GM12891 (cell line): Measurements from ENCODE around the gene ASB15.
"Not testable (repeated sequence)": the region's sequence is repeated elsewhere in the genome, so short reads cannot be mapped to it uniquely, and the experiment has no call there.

Experiments
- DNase-seq: peaks from one replicate; pipeline ENCODE4 v3.0.0; 2011; ENCODE audit warnings: low spot score; ENCODE audit not compliant: insufficient read length
- FAIRE-seq: peaks from 2 replicates; lab custom pipeline; 2011; peaks lifted over from hg19 to GRCh38; lab: Jason Lieb, UNC
- PAX5 ChIP-seq: IDR thresholded peaks from 2 replicates; pipeline ENCODE4 v1.6.1; 2011; ENCODE audit warnings: low read length, moderate library complexity, mild to moderate bottlenecking; ENCODE audit not compliant: insufficient read depth, severe bottlenecking
- POLR2A ChIP-seq: IDR thresholded peaks from 2 replicates; pipeline ENCODE4 v1.6.1; 2011; ENCODE audit warnings: low read depth, low read length, control low read depth
- POLR2AphosphoS5 ChIP-seq: IDR thresholded peaks from 2 replicates; pipeline ENCODE4 v1.6.1; 2011; ENCODE audit warnings: low read depth, low read length, control low read depth
- POU2F2 ChIP-seq: IDR thresholded peaks from 2 replicates; pipeline ENCODE4 v1.6.1; 2011; ENCODE audit warnings: low read depth, mild to moderate bottlenecking, control low read depth, low read length, moderate library complexity
- SPI1 ChIP-seq: IDR thresholded peaks from 2 replicates; pipeline ENCODE4 v1.6.1; 2011; ENCODE audit warnings: low read depth, low read length, control low read depth
- TAF1 ChIP-seq: IDR thresholded peaks from 2 replicates; pipeline ENCODE4 v1.6.1; 2011; ENCODE audit warnings: low read depth, low read length, control low read depth

The ASB15 gene

DNA sequence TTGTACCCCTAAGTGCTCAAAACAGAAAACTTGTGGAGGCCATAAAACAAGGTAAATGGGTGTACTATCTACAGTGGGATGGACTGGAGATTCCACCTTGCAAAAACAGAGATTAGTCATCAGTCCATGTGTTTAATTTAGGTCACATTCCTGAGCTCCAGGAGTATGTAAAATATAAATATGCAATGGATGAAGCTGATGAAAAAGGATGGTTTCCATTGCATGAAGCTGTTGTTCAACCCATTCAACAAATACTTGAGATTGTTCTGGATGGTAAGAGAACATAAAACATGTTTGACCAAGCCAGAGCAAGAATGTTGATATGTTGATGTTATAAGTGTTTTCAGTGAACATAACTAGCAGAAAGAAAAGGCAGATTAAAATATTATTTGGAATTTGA lies 14.6 kb downstream of the ASB15 start:
- DNase-seq: no peak
- no peak for TF ChIP-seq POLR2A
- no peak for TF ChIP-seq POLR2AphosphoS5
- no peak for TF ChIP-seq POU2F2
- no peak for TF ChIP-seq SPI1
- TF ChIP-seq PAX5: no peak
- no peak for TF ChIP-seq TAF1
- no peak for FAIRE-seq

DNA sequence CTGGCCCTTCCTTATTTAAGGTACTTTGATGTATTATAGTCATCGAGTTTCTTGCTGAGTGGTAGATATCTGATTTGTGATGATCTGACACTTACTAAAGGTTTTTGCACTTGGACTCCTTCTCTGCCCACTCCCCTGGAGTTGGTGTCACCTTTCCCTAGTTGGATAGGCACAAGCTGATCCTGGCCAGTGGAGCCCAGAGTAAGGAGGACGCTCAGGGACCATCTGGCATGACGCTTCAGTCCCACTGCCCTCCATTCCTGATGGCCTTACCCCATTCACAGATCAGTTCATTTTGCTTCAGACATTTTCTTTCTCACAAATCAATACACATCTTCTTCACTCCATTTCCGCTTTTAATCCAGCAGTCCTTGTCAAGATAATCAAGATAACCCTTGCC lies 20.1 kb downstream of the ASB15 start:
- TF ChIP-seq SPI1 (no peak), POU2F2 (no peak), TAF1 (no peak), POLR2AphosphoS5 (no peak), PAX5 (no peak), POLR2A (no peak)
- FAIRE-seq: no peak
- no peak for DNase-seq

GRCh38 chr7:123622660-123623386 lies 21.2 kb downstream of the ASB15 start:
- FAIRE-seq: no peak
- TF ChIP-seq POLR2AphosphoS5 (no peak), POU2F2 (no peak), SPI1 (no peak), POLR2A (no peak), TAF1 (no peak), PAX5 (no peak)
- DNase-seq: no peak

GRCh38 chr7:123624527-123625183 lies 23.0 kb downstream of the ASB15 start:
- no peak for TF ChIP-seq TAF1
- no peak for TF ChIP-seq POU2F2
- no peak for TF ChIP-seq POLR2AphosphoS5
- no peak for TF ChIP-seq PAX5
- TF ChIP-seq SPI1: no peak
- no peak for TF ChIP-seq POLR2A
- FAIRE-seq (peak; percentile 90), DNase-seq (peak; percentile 23)

GRCh38 chr7:123625254-123625653 lies 23.6 kb downstream of the ASB15 start:
- FAIRE-seq: no peak
- no peak for DNase-seq
- TF ChIP-seq POU2F2 (no peak), POLR2AphosphoS5 (no peak), POLR2A (no peak), SPI1 (no peak), PAX5 (no peak), TAF1 (no peak)

DNA sequence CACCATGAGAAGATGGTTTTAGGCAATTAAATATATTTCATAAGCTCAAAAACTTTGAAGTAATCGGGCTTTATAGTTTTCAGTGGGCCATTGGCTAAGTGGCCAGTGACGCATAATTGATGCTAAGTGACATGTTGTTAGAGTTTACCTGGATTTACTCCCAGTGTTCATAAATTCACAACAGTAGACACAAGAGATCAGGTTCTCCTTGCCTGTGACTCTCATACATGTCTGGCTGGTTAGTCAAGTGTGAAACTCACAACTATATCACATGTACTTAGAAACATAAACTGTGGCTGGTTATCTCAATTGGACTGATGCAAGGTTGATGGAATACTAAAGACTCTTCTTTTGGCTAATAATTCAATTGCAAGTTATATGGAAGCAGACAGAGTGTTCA lies 26.2 kb downstream of the ASB15 start:
- no peak for DNase-seq
- no peak for FAIRE-seq
- no peak for TF ChIP-seq PAX5
- TF ChIP-seq POLR2A: no peak
- TF ChIP-seq SPI1: no peak
- no peak for TF ChIP-seq TAF1
- no peak for TF ChIP-seq POLR2AphosphoS5
- TF ChIP-seq POU2F2: no peak

DNA sequence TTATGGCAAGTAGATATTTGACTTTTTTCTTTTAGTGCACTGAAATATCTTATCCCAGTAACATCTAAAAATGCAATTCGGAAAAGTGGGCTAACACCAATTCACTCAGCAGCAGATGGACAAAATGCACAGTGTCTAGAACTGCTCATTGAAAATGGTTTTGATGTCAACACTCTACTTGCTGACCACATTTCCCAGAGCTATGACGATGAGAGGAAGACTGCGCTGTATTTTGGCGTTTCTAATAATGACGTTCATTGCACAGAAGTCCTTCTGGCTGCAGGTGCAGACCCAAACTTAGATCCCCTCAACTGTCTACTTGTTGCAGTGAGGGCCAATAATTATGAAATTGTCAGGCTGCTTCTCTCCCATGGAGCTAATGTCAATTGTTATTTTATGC lies 27.2 kb downstream of the ASB15 start:
- FAIRE-seq (no peak), DNase-seq (no peak)
- no peak for TF ChIP-seq POU2F2
- TF ChIP-seq SPI1: no peak
- no peak for TF ChIP-seq TAF1
- TF ChIP-seq POLR2AphosphoS5: no peak
- TF ChIP-seq PAX5: no peak

DNA sequence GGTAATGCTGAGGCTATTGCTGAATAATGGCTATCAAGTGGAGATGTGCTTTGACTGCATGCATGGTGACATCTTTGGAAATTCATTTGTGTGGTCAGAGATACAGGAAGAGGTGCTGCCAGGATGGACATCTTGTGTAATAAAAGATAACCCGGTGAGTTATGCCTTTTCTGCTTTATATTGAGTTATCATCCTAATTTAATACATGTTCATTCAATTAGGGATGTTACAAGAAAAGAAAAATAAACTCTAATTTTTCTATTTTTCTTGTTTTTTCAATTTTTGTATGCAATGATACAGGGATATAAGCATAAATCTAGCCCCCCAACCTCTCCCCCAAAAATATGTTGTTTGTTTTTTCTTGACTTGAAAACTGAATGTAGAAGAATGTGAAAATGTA lies 27.7 kb downstream of the ASB15 start:
- FAIRE-seq (no peak), DNase-seq (no peak)
- TF ChIP-seq PAX5: no peak

- no peak for DNase-seq
- no peak for TF ChIP-seq POLR2A
- no peak for TF ChIP-seq POLR2AphosphoS5
- TF ChIP-seq PAX5: no peak
- no peak for TF ChIP-seq SPI1
- TF ChIP-seq POU2F2: no peak
- no peak for TF ChIP-seq TAF1
- no peak for FAIRE-seq
These were observed 31.2 kb downstream of the ASB15 start for GRCh38 chr7:123632808-123633207.

DNA sequence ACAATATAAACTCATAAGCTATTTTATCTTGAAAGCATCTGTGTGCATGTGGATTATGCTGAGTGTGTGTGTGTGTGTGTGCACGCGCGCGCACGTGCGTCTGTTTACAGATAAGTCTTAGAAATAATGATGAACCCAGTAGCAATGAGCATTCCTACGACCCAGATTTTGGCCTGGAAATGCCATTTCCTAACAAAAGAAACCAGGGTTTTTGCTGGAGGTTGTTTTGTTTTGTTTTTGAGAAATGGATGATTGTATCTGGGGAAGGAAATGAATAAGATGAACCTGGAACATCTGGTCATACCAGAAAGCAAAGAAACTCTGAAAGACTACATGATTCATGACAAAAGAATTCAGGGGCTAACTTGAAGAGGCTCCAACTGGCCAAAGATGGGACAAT lies 31.9 kb downstream of the ASB15 start:
- TF ChIP-seq PAX5: no peak
- TF ChIP-seq POLR2A: no peak
- no peak for TF ChIP-seq SPI1
- TF ChIP-seq TAF1: no peak
- TF ChIP-seq POLR2AphosphoS5: no peak
- no peak for TF ChIP-seq POU2F2
- no peak for FAIRE-seq
- DNase-seq: no peak

DNA sequence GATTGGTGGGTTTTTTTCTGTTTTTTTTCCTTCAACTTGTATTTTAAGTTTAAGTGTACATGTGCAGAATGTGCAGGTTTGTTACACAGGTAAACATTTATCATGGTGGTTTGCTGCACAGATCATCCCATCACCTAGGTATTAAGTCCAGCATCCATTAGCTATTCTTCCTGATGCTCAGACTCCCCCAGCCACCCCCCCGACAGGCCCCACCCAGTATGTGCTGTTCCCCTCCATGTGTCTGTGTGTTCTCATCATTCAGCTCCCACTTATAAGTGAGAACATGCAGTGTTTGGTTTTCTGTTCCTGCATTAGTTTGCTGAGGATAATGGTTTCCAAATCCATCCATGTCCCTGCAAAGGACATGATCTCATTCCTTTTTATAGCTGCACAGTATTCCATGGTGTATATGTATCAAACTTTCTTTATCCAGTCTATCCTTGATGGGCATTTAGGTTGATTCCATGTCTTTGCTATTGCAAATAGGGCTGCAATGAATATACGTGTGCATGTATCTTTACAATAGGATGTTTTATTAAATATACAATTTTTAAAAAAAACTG lies 32.5 kb downstream of the ASB15 start:
- not testable (repeated sequence) for DNase-seq, FAIRE-seq
